Psoas muscle (tissue), 8 donors: ENCODE results near the gene USP21. TPM values are rescaled to one million over a fixed set of nuclear protein-coding genes. Genes with fewer than 3 reads are reported as not detected.
A peak's percentile ranks its signal among the peaks of the same experiment; 100 is the strongest.

Experiments
- ATAC-seq, 4 donors: fragments of 200-7000 bp; cut with Tn5 transposase; one replicate each; pipeline ENCODE4 v1.9.1; 2020; ENCODE audit warnings: moderate library complexity in 3 of 4, mild to moderate bottlenecking in 2 of 4
- DNase-seq, 2 donors: peaks; one replicate each; pipeline ENCODE4 v3.0.0-alpha.2; 2020
- H3K27ac ChIP-seq: fragments of 200-600 bp; one replicate; pipeline ENCODE4 v1.8.0; 2022
- H3K27me3 ChIP-seq, 3 donors: fragments of 200-600 bp in 1 of 3; one replicate each; pipeline versions ENCODE4 v1.6.1 to v1.8.0; 2013 to 2022; ENCODE audit warnings: low read length in 2 of 3, mild to moderate bottlenecking in 2 of 3, moderate library complexity in 1 of 3; ENCODE audit not compliant: insufficient read depth in 3 of 3
- H3K36me3 ChIP-seq, 2 donors: fragments of 200-600 bp in 1 of 2; one replicate each; pipeline versions ENCODE4 v1.6.1 to v1.8.0; 2013 to 2022; ENCODE audit warnings: low read depth in 1 of 2, mild to moderate bottlenecking in 1 of 2, moderate library complexity in 1 of 2; ENCODE audit not compliant: insufficient read depth in 1 of 2
- H3K4me1 ChIP-seq: fragments of 200-600 bp; one replicate; pipeline ENCODE4 v1.8.0; 2022
- H3K4me3 ChIP-seq: fragments of 200-600 bp; one replicate; pipeline ENCODE4 v1.8.0; 2022; ENCODE audit warnings: mild to moderate bottlenecking
- H3K9me3 ChIP-seq: fragments of 200-600 bp; one replicate; pipeline ENCODE4 v1.8.0; 2022
- CTCF ChIP-seq: fragments of 200-600 bp; IDR thresholded peaks from one replicate; pipeline ENCODE4 v1.8.0; 2022; ENCODE audit warnings: antibody characterized with exemption
- WGBS, 3 donors: extraction: QIAGEN DNeasy Blood & Tissue Kit; methylation state at CpG; one replicate each; pipeline versions ENCODE4 v1.1.6 to v1.1.7; 2013; 5-methylcytosine and 5-hydroxymethylcytosine counted together
- intact Hi-C, 2 donors: fragments of 100-400 bp; cut with DNase I; formaldehyde crosslinking; loops; one replicate each; pipeline versions ENCODE4 v1.11.0 to v1.14.2; 2022
- polyA plus RNA-seq, 3 donors: library from polyadenylated mRNA; stranded (reverse); fragments of 200-250 nt; gene quantifications; one replicate each; pipeline ENCODE4 v1.2.3, GENCODE V29; 2013
- total RNA-seq, 4 donors: library from RNA; stranded (reverse); fragmentation: NEBNext Ultra II Directional in 2 of 4; extraction: Animal tissue kit (Norgen Biotek cat#: 25700) in 2 of 4; gene quantifications; one replicate each; pipeline versions ENCODE4 v1.2.1 to v1.2.4, GENCODE V29; 2021 to 2023
- donor health status: healthy with polysubstance abuse.
- donor health status: DM: no; HTN: no; CAD: no; lungs with moderate emphysema.
- donor health status: Bipolar disorder and iron deficiency.
- donor health status: healthy.
- donor health status: DM: yes; HTN: yes; CAD: no.
- donor health status: DM: no; HTN: no; CAD: no.
- donor health status: DM: no; HTN: no; CAD: no.
- donor health status: DM: yes; HTN: yes; CAD: no.

Gene USP21
- total and polyA plus RNA-seq, 7 donors = 13.4 to 47.3 (median 22.9) TPM

- H3K27me3 ChIP-seq = no peaks in the 10 kb centered on the region
- ATAC-seq = no peak
- H3K4me3 ChIP-seq = no peak overlapping the region
- TF ChIP-seq CTCF = no peak
- H3K4me1 ChIP-seq = peaks cover 4% of the 10 kb centered on the region
- H3K36me3 ChIP-seq = no peaks in the 10 kb centered on the region
- H3K9me3 ChIP-seq = no peaks in the 10 kb centered on the region
- intact Hi-C loops = loop anchor here in 1 of 2 donors (5.0 kb wide), 1 partner anchor 191 kb away; no protein-coding TSS in a partner anchor
- WGBS, 3 donors = 70 to 77% (median 76%) methylated on average over 21 to 22 of the region's 22 CpGs
- DNase-seq = peak in 1 of 2 donors; percentile 49
- no peak overlapping the region for H3K27ac ChIP-seq
Measured at GRCh38 chr1:161190962-161191521, 31.7 kb downstream of the USP21 start.

GRCh38 chr1:161191971-161192370 is 32.7 kb downstream of the USP21 start:
- intact Hi-C loops = loop anchor here in 1 of 2 donors (5.0 kb wide), 1 partner anchor 190 kb away; no protein-coding TSS in a partner anchor
- no peak for TF ChIP-seq CTCF
- no peaks in the 10 kb centered on the region for H3K36me3 ChIP-seq
- H3K27me3 ChIP-seq = no peaks in the 10 kb centered on the region
- H3K4me1 ChIP-seq = peaks cover 3% of the 10 kb centered on the region
- 75 to 77% (median 75%) methylated on average over 8 of the region's 8 CpGs for WGBS, 3 donors
- peak in 1 of 2 donors; percentile 46 for DNase-seq
- no peak for ATAC-seq
- no peaks in the 10 kb centered on the region for H3K9me3 ChIP-seq
- H3K4me3 ChIP-seq = no peak overlapping the region
- no peak overlapping the region for H3K27ac ChIP-seq

GRCh38 chr1:161192476-161193465 is 33.5 kb downstream of the USP21 start:
- WGBS, 3 donors = 56 to 58% (median 56%) methylated on average over 15 of the region's 15 CpGs
- Histone ChIP-seq H3K27me3 (no peaks in the 10 kb centered on the region), H3K27ac (peak overlapping the region; percentile 15), H3K36me3 (no peaks in the 10 kb centered on the region), H3K4me1 (peaks cover 4% of the 10 kb centered on the region), H3K9me3 (no peaks in the 10 kb centered on the region), H3K4me3 (no peak overlapping the region)
- ATAC-seq = peak; percentile 64 to 85 (median 64)
- DNase-seq = peak; percentile 57 to 61
- intact Hi-C loops = loop anchor here in 1 of 2 donors (5.0 kb wide), 1 partner anchor 190 kb away; no protein-coding TSS in a partner anchor
- TF ChIP-seq CTCF = peak; percentile 85

GRCh38 chr1:161193561-161194235 is 34.4 kb downstream of the USP21 start:
- TF ChIP-seq CTCF = peak; percentile 27
- Histone ChIP-seq H3K27me3 (no peaks in the 10 kb centered on the region), H3K4me3 (peak overlapping the region; percentile 37), H3K36me3 (no peaks in the 10 kb centered on the region), H3K9me3 (no peaks in the 10 kb centered on the region), H3K27ac (peak overlapping the region; percentile 42), H3K4me1 (peaks cover 13% of the 10 kb centered on the region)
- intact Hi-C loops = loop anchor here in 1 of 2 donors (5.0 kb wide), 1 partner anchor 189 kb away; no protein-coding TSS in a partner anchor
- ATAC-seq (peak; percentile 82 to 85 (median 84)), DNase-seq (peak; percentile 70 to 85)
- 45 to 54% (median 52%) methylated on average over 21 of the region's 21 CpGs for WGBS, 3 donors
